Activated gamma-delta T cell treated with anti-CD3 and anti-CD28 coated beads, Interleukin-2, amount 50 U/mL, for 16 hours (primary cell): Measurements from ENCODE around the gene COG5.

Experiments used
- DNase-seq: peaks from one replicate; pipeline ENCODE4 v3.0.0-alpha.2; 2020; ENCODE audit warnings: low read depth

Gene COG5

GRCh38 chr7:107463139-107464078, 100.3 kb downstream of the COG5 start:
- no peak for DNase-seq

- no peak for DNase-seq
Measured at GRCh38 chr7:107461938-107462533, 101.7 kb downstream of the COG5 start.

DNA sequence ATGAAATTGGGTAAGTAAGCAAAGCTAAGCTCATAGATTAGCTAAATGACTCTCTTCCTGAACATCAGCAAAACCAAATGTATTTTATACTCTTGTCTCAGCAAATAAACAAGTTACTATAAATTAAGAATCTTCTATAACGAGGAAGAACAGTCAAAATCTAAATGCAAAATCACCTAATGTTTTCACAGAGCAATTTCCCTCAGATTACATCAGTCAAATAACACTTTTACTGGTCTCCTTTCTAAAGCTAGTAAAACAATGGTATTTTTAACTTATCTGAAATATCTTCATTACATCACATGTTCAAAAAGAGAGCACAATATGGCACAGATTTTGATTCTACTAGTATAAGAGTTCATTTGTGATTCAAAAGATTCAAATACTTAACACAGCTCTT, 110.3 kb downstream of the COG5 start:
- no peak for DNase-seq

GRCh38 chr7:107450970-107451369, 112.8 kb downstream of the COG5 start:
- no peak for DNase-seq

GRCh38 chr7:107446988-107447387, 116.7 kb downstream of the COG5 start:
- DNase-seq: no peak

DNA sequence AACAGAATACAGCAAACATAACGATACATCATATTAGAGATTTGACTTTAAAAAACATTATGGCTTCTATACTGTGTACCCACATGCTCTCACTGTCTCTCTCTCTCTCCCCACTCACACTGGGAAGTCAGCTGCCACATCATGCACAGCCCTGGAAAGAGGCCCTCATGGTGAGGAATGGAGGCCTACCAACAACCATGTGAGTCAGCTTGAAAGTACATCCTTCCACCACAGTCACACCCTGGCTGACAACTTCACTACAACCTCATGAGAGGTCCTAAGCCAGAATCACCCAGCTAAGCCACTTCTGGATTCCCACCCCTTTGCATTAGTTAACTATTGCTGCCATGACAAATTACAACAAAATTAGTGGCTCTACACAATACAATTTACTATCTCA, 117.2 kb downstream of the COG5 start:
- no peak for DNase-seq

DNA sequence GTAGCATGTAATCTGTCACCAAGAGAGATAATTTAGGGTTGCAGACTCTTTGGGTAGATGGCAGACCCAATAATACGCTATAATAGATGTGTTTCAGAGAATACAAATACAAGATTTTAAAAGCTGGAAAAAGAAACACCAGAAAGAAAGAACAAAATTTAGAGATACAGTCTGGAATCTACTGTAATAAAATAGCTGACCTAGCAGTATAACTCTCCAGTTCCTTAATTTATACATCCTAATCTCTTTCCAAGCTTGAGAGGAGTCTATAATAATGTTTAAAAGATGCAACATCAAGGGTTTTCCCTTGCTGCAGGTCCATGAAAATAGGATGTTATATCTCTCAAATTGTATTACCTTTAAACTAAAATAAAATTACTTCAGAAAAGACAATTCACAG, 121.0 kb downstream of the COG5 start:
- DNase-seq: no peak

GRCh38 chr7:107441581-107442422, 121.9 kb downstream of the COG5 start:
- no peak for DNase-seq

GRCh38 chr7:107439025-107439424, 124.7 kb downstream of the COG5 start:
- no peak for DNase-seq

DNA sequence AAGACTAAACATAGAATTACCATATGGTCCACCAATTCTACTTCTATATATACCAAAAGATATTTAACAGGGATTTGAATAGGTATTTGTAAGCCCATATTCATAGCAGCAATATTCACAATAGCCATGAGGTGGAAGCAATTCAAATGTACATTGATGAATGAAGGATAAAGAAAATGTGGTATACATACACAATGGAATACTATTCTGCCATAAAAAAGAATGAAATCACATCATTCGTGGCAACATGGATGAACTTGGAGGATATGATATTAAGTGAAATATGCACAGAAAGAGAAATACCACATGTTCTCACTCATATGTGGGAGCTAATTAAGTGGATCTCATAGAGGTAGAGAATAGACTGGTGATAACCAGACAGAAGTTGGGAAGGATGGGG, 128.0 kb downstream of the COG5 start:
- no peak for DNase-seq

DNA sequence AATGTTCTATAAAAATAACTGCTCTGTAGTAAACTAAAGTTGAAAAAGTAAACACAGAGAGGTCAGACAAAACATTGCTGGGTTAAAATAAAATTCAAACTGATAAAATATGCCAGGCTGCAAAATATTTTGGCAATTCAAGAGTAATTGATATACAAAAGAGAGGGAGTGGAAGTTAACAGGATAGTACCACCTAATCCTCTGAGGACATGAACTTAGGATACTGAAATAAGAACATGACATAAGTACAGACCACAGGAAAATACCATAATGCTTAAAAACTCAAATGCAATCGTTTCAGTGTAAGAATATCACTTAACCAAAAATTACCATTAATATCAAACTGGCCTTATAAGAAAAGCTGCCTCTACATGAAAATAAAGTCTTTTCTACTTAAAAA, 131.5 kb downstream of the COG5 start:
- DNase-seq: no peak

DNA sequence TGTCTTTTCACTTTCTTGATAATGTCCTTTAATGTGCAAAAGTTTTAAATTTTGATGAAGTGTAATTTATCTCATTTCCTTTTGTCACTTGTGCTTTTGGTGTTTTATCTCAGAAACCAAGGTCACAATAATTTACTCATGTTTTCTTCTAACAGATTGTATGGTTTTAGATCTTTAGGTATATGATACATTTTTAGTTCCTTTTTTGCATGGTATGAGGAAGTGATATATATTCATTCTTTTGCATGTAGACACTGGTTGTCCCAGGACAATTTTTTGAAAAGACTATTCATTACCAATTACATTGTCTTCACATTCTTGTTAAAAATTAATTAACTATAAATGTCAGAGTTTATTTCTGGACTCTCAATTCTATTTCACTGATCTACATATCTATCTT, 133.7 kb downstream of the COG5 start:
- DNase-seq: no peak

- no peak for DNase-seq
Measured at GRCh38 chr7:107428642-107429041, 135.1 kb downstream of the COG5 start.

DNA sequence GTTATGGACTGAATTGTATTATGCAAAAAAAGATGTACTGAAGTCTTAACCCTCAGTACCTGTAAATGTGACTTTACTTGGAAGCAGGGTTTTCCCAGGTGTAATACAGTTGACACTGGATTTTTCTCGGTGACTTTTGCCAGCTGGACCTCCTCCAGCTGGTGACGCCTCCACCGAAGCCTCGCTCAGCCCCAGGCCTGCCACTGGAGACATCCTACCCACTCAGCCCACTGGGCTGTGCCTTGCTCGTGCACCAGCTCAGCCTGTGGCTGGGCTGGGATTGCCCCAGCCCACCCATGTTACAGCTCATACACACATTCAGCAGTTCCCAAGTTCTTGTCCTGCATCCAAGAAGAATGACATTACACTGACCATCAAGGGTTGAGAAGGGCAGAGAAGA, 136.3 kb downstream of the COG5 start:
- DNase-seq: no peak

GRCh38 chr7:107414198-107414597, 149.5 kb downstream of the COG5 start:
- DNase-seq: no peak

- DNase-seq: no peak
Measured at GRCh38 chr7:107408349-107408748, 155.4 kb downstream of the COG5 start.

DNA sequence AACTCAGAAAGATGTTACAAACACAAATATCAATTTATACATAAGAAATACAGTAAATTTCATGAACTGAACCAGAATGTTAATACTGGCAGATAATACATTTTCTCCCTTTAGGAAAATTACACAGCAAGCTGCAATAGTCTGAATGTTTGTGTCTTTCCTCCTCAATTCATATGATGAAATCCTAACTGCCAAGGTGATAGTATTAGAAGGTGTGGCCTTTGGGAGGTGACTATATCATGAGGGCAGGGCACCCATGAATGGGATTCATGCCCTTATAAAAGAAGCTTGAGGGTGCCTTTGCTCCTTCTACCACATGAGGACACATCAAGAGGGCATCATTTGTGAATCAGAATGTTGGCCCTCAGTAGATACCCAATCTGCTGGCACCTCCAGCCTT, 158.2 kb downstream of the COG5 start:
- DNase-seq: no peak

DNA sequence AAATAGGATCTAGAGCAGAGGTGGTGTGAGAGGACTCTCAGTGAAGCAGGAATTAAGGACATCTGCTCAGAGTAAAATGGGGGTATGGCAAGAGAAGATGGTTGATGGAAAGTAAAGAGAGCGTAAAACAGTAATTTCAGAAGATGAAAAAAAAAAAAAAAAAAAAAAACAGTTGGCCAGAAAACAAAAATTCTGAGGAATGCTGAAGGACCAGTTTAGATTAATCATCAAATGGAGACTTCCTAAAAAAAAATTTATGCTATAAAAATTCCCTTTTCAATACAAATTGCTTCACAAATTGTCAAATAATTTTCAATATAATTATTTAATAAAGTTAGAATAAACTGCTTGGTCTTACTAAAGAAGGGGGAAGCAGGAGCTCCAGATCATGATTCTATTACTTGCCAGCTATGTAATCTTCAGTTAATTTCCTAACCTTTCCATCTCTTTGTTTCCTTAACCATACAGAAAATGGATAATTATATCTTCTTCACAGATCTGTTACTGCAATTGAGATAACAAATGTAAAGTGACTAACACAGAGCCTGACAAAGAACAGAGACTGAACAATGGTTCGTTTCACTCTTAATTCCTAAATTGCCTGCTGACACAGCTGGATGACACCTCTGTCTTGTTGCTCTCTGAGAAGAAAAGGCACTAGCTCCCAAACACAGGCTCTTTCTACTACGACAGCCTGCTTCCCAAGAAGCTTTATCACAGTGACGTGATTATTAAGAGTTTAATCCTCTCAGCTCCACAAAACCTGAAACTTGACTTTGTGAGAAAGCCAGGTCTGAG, 158.8 kb downstream of the COG5 start:
- DNase-seq: no peak

DNA sequence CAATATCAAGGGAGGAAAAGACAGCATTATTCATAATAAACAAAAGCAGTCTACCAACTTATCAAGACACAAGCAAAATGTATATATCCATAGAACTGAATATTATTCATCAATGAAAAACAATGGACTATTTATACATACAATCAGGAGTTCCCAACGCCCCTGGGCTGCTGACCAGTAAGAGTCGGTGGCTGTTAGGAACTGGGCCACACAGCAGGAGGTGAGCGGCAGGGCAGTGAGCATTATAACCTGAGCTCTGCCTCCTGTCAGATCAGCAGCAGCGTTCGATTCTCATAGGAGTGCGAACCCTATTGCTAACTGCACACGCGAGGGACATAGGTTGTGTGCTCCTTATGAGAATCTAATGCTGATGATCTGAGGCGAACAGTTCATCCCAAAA, 165.6 kb downstream of the COG5 start:
- DNase-seq: no peak

DNA sequence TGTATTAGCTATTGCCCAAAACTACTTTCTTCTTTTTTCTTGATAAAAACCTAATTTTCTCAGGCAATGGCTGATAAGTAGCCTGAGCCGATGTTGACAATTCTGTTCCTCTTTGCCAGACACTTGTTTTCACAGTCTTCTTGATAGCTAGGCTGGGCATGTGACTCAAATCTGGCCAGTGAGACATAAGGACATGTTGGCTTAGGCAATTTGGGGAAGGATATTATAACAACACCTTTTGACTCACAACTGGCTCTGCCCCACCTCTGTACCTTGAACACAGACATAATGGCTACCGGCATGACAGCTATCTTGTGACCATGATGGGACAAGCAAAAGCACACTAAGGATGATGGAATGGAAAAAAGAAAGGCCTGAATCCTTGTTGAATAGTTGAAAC, 166.7 kb downstream of the COG5 start:
- DNase-seq: no peak

GRCh38 chr7:107396081-107396480, 167.6 kb downstream of the COG5 start:
- DNase-seq: no peak

DNA sequence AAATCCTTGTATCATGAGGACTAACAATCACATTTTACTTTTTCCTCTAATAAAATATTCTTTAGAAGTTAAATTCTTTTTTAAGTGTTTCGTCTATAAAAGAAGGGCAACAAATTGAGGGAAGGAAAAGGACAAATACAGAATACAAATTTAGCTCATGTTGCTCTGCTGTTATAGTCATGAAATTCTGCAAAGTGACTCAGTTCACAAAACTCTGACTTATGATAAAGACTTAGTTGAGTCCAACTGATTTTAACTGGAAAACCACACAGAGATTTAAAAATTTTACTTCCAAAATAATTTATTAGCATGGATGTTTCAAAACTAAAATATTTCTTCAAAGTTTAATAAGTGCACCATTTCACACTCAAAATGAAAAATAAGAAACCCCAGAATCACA, 168.9 kb downstream of the COG5 start:
- DNase-seq: no peak
